ENCODE results near the gene PROM2.

PROM2 gene

DNA sequence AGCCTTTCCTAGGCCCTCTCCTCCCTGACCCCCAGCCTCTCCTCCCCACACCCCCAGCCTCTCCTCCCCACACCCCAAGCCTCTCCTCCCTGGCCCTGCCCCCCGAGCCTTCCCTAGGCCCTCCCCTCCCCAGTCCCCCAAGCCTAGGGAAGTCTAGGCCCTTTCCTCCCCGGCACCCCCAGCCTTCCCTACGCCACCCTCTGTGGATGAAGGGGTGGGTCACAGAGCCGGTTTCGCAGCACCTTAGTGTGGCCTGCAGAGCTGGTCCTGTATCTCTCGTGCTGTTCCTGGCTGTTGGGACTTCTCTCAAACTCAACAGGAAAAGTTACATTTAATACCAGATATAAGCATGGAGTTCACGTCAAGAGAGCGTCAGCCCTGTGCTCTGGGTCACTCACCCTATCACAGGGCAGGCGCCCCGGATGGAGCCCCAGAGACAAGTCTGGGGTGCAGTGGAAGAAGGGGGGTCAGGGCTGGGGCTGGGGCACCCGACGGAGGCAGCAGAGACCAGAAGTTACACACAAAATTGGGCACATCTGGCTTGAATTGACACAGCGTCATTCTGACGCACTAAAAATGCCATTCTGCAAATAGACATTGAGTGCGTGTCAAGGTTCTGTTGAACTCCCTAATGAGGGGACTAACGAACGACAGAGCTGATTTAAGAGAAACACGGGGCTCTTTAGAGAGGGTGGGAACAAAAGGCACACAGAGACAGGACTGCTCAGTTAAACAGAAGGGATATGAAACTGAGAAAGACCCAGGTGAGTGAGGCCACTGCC is 46.9 kb downstream of the PROM2 start:
- Histone ChIP-seq H3K36me3 (ENCODE audit: control insufficient read depth, insufficient read depth, low read length) (no peaks in the 10 kb centered on the region), H3K9me3 (ENCODE audit: control insufficient read depth, insufficient read depth, low read length) (no peaks in the 10 kb centered on the region), H3K27me3 (ENCODE audit: control insufficient read depth, insufficient read depth, low read length) (no peaks in the 10 kb centered on the region), H3K9ac (ENCODE audit: low read depth, low read length) (no peak overlapping the region), H3K4me3 (ENCODE audit: low read depth, low read length) (no peak overlapping the region), H3K4me1 (ENCODE audit: control insufficient read depth, insufficient read depth, low read length) (no peaks in the 10 kb centered on the region)

DNA sequence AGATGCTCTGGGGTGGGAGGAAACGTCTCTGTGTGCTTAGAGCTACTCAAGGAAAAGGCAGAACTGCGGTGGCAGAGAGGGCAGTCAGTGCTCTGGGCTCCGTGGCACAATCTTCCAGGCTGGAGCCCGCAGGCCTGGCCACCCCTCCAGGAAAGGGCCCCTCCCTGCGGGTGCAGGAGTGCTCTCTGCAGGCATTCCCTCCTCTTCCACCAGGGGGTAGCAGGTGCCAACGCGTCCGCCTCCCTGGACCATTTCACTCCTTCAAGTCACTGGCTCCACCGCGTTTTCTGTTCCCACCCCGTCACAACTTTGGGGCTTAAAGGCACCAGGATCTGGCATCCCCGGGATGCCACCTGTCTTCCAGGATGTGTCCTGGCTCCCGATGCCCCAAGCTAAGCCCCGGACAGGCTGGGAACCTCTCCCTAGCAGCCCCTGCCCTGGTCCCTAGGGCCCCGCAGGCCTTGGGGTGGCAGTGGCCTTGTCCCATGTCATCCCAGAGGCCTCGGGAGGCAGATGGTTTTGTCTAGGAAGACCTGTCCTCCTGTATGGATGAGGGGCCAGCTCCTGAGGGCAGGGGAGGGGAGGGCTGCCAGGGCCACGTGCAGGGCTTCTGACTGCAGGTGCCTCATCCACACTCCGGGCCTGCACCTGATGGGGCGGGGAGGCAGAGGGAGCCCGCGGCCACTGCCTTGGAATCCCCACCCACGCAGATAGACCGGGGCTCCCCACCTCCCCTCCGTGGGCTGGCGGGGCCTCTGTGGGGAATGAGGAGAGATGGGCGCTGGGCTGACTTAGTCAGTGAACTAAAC is 49.3 kb downstream of the PROM2 start:
- no peaks in the 10 kb centered on the region for H3K9me3 ChIP-seq (ENCODE audit: control insufficient read depth, insufficient read depth, low read length)
- no peak overlapping the region for H3K9ac ChIP-seq (ENCODE audit: low read depth, low read length)
- H3K36me3 ChIP-seq (ENCODE audit: control insufficient read depth, insufficient read depth, low read length): no peaks in the 10 kb centered on the region
- no peaks in the 10 kb centered on the region for H3K27me3 ChIP-seq (ENCODE audit: control insufficient read depth, insufficient read depth, low read length)
- H3K4me1 ChIP-seq (ENCODE audit: control insufficient read depth, insufficient read depth, low read length): no peaks in the 10 kb centered on the region
- H3K4me3 ChIP-seq (ENCODE audit: low read depth, low read length): no peak overlapping the region

DNA sequence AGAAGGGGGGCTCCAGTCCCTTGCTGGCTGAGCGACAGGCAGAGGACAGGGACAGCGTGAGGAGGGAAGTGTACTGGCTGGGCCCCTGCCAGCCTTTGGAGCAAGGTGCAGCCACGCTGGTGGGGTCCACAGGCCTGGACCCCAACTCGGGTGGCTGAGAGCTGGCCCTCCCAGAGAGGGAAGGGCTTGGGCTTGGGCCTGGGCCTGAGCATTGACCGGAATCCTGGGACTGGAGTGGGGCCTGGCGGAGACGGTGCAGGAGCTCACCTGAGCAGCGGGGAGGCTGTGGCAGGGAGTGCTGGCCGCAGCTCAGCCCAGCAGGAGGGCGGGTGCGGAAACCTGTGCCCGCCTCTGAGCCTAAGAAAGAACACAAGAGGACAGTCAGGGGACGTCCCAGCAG is 50.8 kb downstream of the PROM2 start:
- Histone ChIP-seq H3K27me3 (ENCODE audit: control insufficient read depth, insufficient read depth, low read length) (no peaks in the 10 kb centered on the region), H3K9me3 (ENCODE audit: control insufficient read depth, insufficient read depth, low read length) (no peaks in the 10 kb centered on the region), H3K4me3 (ENCODE audit: low read depth, low read length) (no peak overlapping the region), H3K9ac (ENCODE audit: low read depth, low read length) (no peak overlapping the region), H3K36me3 (ENCODE audit: control insufficient read depth, insufficient read depth, low read length) (no peaks in the 10 kb centered on the region), H3K4me1 (ENCODE audit: control insufficient read depth, insufficient read depth, low read length) (no peaks in the 10 kb centered on the region)

DNA sequence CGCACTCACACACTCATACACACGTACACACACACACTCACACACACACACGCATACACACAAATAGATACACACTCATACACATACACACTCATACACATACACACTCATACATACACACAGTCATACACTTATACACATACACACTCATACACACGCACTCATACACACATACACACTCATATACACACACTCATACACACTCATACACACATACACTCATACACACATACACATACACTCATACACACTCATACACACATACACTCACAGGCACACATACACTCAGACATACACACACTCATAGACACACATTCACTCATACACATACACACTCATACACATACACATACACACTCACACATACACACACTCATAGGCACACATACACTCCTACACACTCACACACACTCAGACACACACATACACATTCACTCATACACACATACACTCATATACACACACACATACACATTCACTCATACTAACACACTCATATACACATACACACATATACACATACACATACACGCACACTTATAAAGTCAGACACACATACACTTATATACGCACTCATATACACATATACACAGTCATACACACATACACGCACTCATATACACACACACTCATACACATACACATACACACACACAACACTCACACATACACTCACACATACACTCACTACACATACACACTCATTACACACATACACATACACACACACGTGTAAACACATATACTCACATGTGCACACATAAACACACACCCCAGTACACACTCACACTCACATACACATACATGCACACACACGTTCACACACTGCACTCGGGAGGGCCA is 51.6 kb downstream of the PROM2 start:
- H3K4me3 ChIP-seq (ENCODE audit: low read depth, low read length): no peak overlapping the region
- H3K27me3 ChIP-seq (ENCODE audit: control insufficient read depth, insufficient read depth, low read length): no peaks in the 10 kb centered on the region
- no peak overlapping the region for H3K9ac ChIP-seq (ENCODE audit: low read depth, low read length)
- H3K9me3 ChIP-seq (ENCODE audit: control insufficient read depth, insufficient read depth, low read length): no peaks in the 10 kb centered on the region
- H3K4me1 ChIP-seq (ENCODE audit: control insufficient read depth, insufficient read depth, low read length): no peaks in the 10 kb centered on the region
- no peaks in the 10 kb centered on the region for H3K36me3 ChIP-seq (ENCODE audit: control insufficient read depth, insufficient read depth, low read length)

GRCh38 chr2:95326433-95327140 is 52.3 kb downstream of the PROM2 start:
- no peaks in the 10 kb centered on the region for H3K4me1 ChIP-seq (ENCODE audit: control insufficient read depth, insufficient read depth, low read length)
- no peak overlapping the region for H3K4me3 ChIP-seq (ENCODE audit: low read depth, low read length)
- H3K9ac ChIP-seq (ENCODE audit: low read depth, low read length): no peak overlapping the region
- H3K9me3 ChIP-seq (ENCODE audit: control insufficient read depth, insufficient read depth, low read length): no peaks in the 10 kb centered on the region
- no peaks in the 10 kb centered on the region for H3K27me3 ChIP-seq (ENCODE audit: control insufficient read depth, insufficient read depth, low read length)
- no peaks in the 10 kb centered on the region for H3K36me3 ChIP-seq (ENCODE audit: control insufficient read depth, insufficient read depth, low read length)

DNA sequence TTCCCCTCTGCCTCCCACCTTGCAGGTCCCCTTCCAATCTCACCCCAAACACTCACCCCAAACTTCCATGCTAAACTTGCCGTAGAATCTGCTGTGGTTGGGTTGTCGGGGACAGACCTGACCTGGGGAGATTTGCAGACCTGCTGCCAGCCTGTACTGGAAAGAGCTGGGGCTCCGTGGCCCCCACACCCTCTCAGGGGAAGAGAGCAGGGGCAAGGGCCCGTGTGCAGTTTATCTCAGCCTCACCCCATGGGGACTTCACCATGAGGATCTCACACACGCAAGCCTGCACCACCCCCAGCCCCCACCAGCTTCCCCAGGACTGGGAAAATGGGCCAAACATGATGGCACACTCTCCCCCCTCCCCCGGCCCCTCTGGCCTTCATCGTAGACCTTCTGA is 53.6 kb downstream of the PROM2 start:
- Histone ChIP-seq H3K4me3 (ENCODE audit: low read depth, low read length) (no peak overlapping the region), H3K4me1 (ENCODE audit: control insufficient read depth, insufficient read depth, low read length) (no peaks in the 10 kb centered on the region), H3K36me3 (ENCODE audit: control insufficient read depth, insufficient read depth, low read length) (no peaks in the 10 kb centered on the region), H3K9ac (ENCODE audit: low read depth, low read length) (no peak overlapping the region), H3K9me3 (ENCODE audit: control insufficient read depth, insufficient read depth, low read length) (no peaks in the 10 kb centered on the region), H3K27me3 (ENCODE audit: control insufficient read depth, insufficient read depth, low read length) (no peaks in the 10 kb centered on the region)

DNA sequence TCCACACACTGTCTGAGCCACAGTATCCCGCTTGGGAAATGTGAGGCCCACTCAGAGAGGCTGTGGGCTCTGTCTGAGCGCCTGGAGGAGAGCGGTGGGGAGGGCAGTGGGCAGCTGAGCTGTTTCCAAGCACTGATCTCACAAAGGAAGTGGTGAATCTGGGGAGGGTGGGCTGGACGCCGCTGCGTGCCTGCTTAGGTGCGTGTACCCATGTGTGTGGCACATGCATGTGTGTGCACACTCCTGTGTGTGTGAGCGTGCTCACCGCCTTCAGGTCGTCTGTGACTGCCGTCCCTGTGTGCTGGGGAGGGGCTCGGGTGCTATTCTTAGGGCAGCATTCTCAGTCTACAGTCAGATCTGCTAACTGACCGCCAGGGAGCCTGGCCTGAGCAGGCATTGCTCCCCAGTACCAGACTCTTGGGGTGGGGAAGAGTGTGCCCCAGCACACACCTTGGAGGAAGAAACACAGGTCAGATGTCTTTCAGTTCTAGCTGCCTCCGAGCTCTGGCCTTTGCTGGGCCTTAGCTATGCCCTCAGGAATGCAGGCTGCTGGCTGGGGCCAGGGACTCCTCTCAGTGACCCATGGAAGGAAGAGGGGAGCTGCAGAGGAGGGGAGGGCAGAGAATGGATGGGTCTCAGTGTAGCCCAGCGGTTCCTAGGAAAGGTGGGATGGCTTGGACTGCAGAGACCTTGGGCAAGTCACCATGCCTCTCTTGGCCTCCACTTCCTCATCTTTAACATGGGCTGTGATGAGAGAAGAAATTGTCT is 54.3 kb downstream of the PROM2 start:
- Histone ChIP-seq H3K4me3 (ENCODE audit: low read depth, low read length) (no peak overlapping the region), H3K4me1 (ENCODE audit: control insufficient read depth, insufficient read depth, low read length) (no peaks in the 10 kb centered on the region), H3K27me3 (ENCODE audit: control insufficient read depth, insufficient read depth, low read length) (no peaks in the 10 kb centered on the region), H3K36me3 (ENCODE audit: control insufficient read depth, insufficient read depth, low read length) (no peaks in the 10 kb centered on the region), H3K9ac (ENCODE audit: low read depth, low read length) (no peak overlapping the region), H3K9me3 (ENCODE audit: control insufficient read depth, insufficient read depth, low read length) (no peaks in the 10 kb centered on the region)

DNA sequence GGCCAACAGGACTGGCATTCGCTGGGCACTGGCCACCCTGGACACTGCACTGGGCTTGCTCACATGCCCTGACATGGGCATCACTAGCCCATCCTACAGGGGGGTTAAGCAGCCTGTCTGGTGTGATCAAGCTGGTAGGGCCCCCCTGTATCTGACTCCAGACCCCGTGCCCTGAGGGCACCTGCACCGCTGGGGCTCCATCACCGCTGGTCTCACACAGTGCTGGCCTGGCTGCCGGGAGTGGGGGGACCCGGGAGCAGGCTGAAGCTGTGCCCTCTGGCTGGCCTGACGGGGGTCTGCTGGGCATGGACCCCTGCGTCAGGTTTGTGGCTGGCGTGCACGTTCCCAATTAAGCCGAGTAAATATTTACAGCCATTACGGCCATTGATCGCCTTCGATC is 55.2 kb downstream of the PROM2 start:
- Histone ChIP-seq H3K4me3 (ENCODE audit: low read depth, low read length) (no peak overlapping the region), H3K4me1 (ENCODE audit: control insufficient read depth, insufficient read depth, low read length) (no peaks in the 10 kb centered on the region), H3K36me3 (ENCODE audit: control insufficient read depth, insufficient read depth, low read length) (no peaks in the 10 kb centered on the region), H3K27me3 (ENCODE audit: control insufficient read depth, insufficient read depth, low read length) (no peaks in the 10 kb centered on the region), H3K9me3 (ENCODE audit: control insufficient read depth, insufficient read depth, low read length) (no peaks in the 10 kb centered on the region), H3K9ac (ENCODE audit: low read depth, low read length) (no peak overlapping the region)

GRCh38 chr2:95329891-95330793 is 55.9 kb downstream of the PROM2 start:
- Histone ChIP-seq H3K9ac (ENCODE audit: low read depth, low read length) (no peak overlapping the region), H3K4me3 (ENCODE audit: low read depth, low read length) (no peak overlapping the region), H3K4me1 (ENCODE audit: control insufficient read depth, insufficient read depth, low read length) (no peaks in the 10 kb centered on the region), H3K9me3 (ENCODE audit: control insufficient read depth, insufficient read depth, low read length) (no peaks in the 10 kb centered on the region), H3K36me3 (ENCODE audit: control insufficient read depth, insufficient read depth, low read length) (no peaks in the 10 kb centered on the region), H3K27me3 (ENCODE audit: control insufficient read depth, insufficient read depth, low read length) (no peaks in the 10 kb centered on the region)

DNA sequence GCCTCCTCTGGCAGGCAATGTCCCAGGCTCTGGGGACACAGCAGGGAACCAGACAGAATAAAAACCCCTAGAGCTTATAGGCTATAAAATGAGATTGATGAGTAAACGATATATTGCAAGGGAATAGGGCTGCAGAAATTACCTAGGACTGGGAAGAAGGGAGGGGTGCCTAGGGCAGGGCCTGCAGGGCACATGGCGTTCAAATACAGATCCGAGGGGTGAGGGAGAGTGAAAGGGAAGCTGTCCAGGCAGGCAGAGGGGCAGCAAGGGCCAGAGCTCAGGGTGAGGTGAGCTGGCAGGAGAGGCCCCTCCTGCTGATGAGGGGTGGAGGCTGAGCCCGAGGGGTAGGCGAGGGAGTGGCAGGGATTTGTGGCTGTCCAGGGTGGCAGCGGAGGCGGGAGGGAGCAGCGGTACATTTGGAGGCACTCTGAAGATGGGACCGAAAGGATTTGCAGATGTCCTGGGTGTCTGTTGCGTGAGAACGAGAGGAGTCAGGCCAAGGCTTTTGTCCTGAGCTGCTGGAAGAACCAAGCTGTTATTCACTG is 56.6 kb downstream of the PROM2 start:
- H3K9ac ChIP-seq (ENCODE audit: low read depth, low read length): no peak overlapping the region
- H3K36me3 ChIP-seq (ENCODE audit: control insufficient read depth, insufficient read depth, low read length): no peaks in the 10 kb centered on the region
- H3K4me1 ChIP-seq (ENCODE audit: control insufficient read depth, insufficient read depth, low read length): no peaks in the 10 kb centered on the region
- H3K4me3 ChIP-seq (ENCODE audit: low read depth, low read length): no peak overlapping the region
- H3K27me3 ChIP-seq (ENCODE audit: control insufficient read depth, insufficient read depth, low read length): no peaks in the 10 kb centered on the region
- no peaks in the 10 kb centered on the region for H3K9me3 ChIP-seq (ENCODE audit: control insufficient read depth, insufficient read depth, low read length)

All from iPS-15b (cell line).